GM12878 (cell line): ENCODE data around the gene METTL5. TPM values are rescaled to one million over a fixed set of nuclear protein-coding genes. Genes with fewer than 3 reads are reported as not detected.

ENCODE experiments used
- CEBPB ChIP-seq, 2 experiments: fragments of 150-350 bp in 1 of 2; IDR thresholded peaks; 2 replicates each; pipeline ENCODE4 v1.6.1; 2012 to 2014; ENCODE audit warnings: low read depth in 2 of 2, low read length in 2 of 2, borderline replicate concordance in 1 of 2, inconsistent platforms in 1 of 2
- CEBPZ ChIP-seq: fragments of 150-350 bp; IDR thresholded peaks from 2 replicates; pipeline ENCODE4 v1.6.1; 2016; ENCODE audit warnings: low read depth, low read length
- DPF2 ChIP-seq: fragments of 450-650 bp; IDR thresholded peaks from 2 replicates; pipeline ENCODE4 v1.6.1; 2017; ENCODE audit warnings: mild to moderate bottlenecking
- E2F8 ChIP-seq: fragments of 450-650 bp; IDR thresholded peaks from 2 replicates; pipeline ENCODE4 v1.6.1; 2018; ENCODE audit warnings: mild to moderate bottlenecking, low read depth, moderate library complexity; ENCODE audit not compliant: partially characterized antibody
- ETV6 ChIP-seq, 2 experiments: fragments of 450-650 bp in 1 of 2; IDR thresholded peaks in 1 of 2; conservative IDR thresholded peaks in 1 of 2; 2 replicates each; pipeline ENCODE4 v1.6.1; 2014; ENCODE audit warnings: antibody characterized with exemption in 1 of 2, borderline replicate concordance in 1 of 2, low read depth in 1 of 2, mild to moderate bottlenecking in 1 of 2, moderate library complexity in 1 of 2
- FOXK2 ChIP-seq: fragments of 450-650 bp; IDR thresholded peaks from 2 replicates; pipeline ENCODE4 v1.6.1; 2017; ENCODE audit warnings: mild to moderate bottlenecking, moderate library complexity
- JUNB ChIP-seq: IDR thresholded peaks from 2 replicates; pipeline ENCODE4 v1.6.1; 2016; ENCODE audit warnings: antibody characterized with exemption, mild to moderate bottlenecking
- MTA2 ChIP-seq: fragments of 450-650 bp; IDR thresholded peaks from 2 replicates; pipeline ENCODE4 v1.6.1; 2016; ENCODE audit warnings: low read depth, mild to moderate bottlenecking, moderate library complexity
- MYB ChIP-seq: fragments of 150-350 bp; IDR thresholded peaks from 2 replicates; pipeline ENCODE4 v1.6.1; 2014; ENCODE audit warnings: mild to moderate bottlenecking, low read depth, low read length, borderline replicate concordance
- NR2F1 ChIP-seq: fragments of 450-650 bp; conservative IDR thresholded peaks from 2 replicates; pipeline ENCODE4 v1.6.1; 2017; ENCODE audit warnings: mild to moderate bottlenecking
- PML ChIP-seq: IDR thresholded peaks from 2 replicates; pipeline ENCODE4 v1.6.1; 2012; ENCODE audit warnings: low read length, inconsistent platforms
- SMAD5 ChIP-seq: IDR thresholded peaks from 2 replicates; pipeline ENCODE4 v1.6.1; 2016; ENCODE audit warnings: antibody characterized with exemption, low read depth
- SPI1 ChIP-seq: IDR thresholded peaks from 2 replicates; pipeline ENCODE4 v1.6.1; 2011; ENCODE audit warnings: low read depth, mild to moderate bottlenecking, low read length, moderate library complexity, borderline replicate concordance; ENCODE audit not compliant: insufficient read depth
- SREBF2 ChIP-seq: IDR thresholded peaks from 2 replicates; pipeline ENCODE4 v1.6.1; 2012; ENCODE audit warnings: mild to moderate bottlenecking, low read length
- ZBED1 ChIP-seq: IDR thresholded peaks from 2 replicates; pipeline ENCODE4 v1.6.1; 2016; ENCODE audit warnings: borderline replicate concordance
- ZBTB4 ChIP-seq: fragments of 450-650 bp; formaldehyde crosslinking; IDR thresholded peaks from 2 replicates; pipeline ENCODE4 v1.4.0; 2022; ENCODE audit warnings: mild to moderate bottlenecking, moderate library complexity
- polyA plus RNA-seq, 11 experiments: library from polyadenylated mRNA; depleted of rRNA in 4 of 11; unstranded in 6 of 11; stranded (reverse) in 5 of 11; fragments of >200 nt; fragmentation: Nextera tagmentation in 4 of 11; fragmentation: Illumina TruSeq in 1 of 11; extraction: Ambion mirVana in 4 of 11; extraction: Trizol in 1 of 11; gene quantifications; 1 replicate in 1 of 11; 2 replicates in 10 of 11; pipeline versions ENCODE4 v1.2.1 to v1.2.3, GENCODE V29; 2011 to 2016; ENCODE audit warnings: inconsistent platforms in 2 of 11, missing spikeins in 2 of 11, low read depth in 1 of 11
- total RNA-seq, 4 experiments: library from RNA; depleted of rRNA in 3 of 4; stranded (reverse); fragments of >200 nt in 3 of 4; fragmentation: Illumina TruSeq in 1 of 4; extraction: Trizol in 1 of 4; gene quantifications; 2 replicates each; pipeline versions ENCODE4 v1.2.1 to v1.2.3, GENCODE V29; 2013 to 2021

METTL5 gene
- total and polyA plus RNA-seq, 10 of the 15 experiments (the other 5 are each of a cell fraction or from before 2014, with no cell fraction given): 55.0 to 204 (median 87.4) TPM

GRCh38 chr2:169798718-169799592, 25.8 kb downstream of the METTL5 start, which contains the start of gene SSB (continued):
- TF ChIP-seq JUNB (no peak), MYB (no peak), CEBPB (IDR thresholded peaks at IDR 0.05; ENCODE audit: borderline replicate concordance in 1 of 2, low read depth in 2 of 2, low read length in 2 of 2) (no peak), MTA2 (no peak), SREBF2 (no peak), CEBPZ (no peak), ZBTB4 (CRISPR knock-in tag) (no peak), FOXK2 (peak; percentile 71), ETV6 (conservative IDR thresholded peaks at IDR 0.05 in 1 of 2, IDR thresholded peaks at IDR 0.05 in 1 of 2; ENCODE audit: borderline replicate concordance in 1 of 2, low read depth in 1 of 2) (no peak), ZBED1 (no peak), SPI1 (no peak), SMAD5 (peak; percentile 38; the same call in 1 of the 2 replicates), DPF2 (peak; percentile 78), NR2F1 (peak; percentile 52), E2F8 (no peak), PML (no peak; the same call in 1 of the 2 replicates)
